Measurements from ENCODE around the gene ARID1B. TPM values are rescaled to one million over a fixed set of nuclear protein-coding genes. Genes with fewer than 3 reads are reported as not detected.

Gene ARID1B
- total RNA-seq, 1 experiment from 2014 or later: 35.6 TPM

GRCh38 chr6:157056275-157056674 is 279.1 kb downstream of the ARID1B start:
- H4K20me1 ChIP-seq (ENCODE audit: insufficient read depth): no peaks in the 10 kb centered on the region; the same call in 1 of the 2 replicates
- no TSS peak for BruUV-seq (replicated peaks)
- TF ChIP-seq SIN3A (IDR thresholded peaks at IDR 0.05; ENCODE audit: low read depth): no peak
- TF ChIP-seq JUND (IDR thresholded peaks at IDR 0.05): no peak
- TF ChIP-seq SP1 (IDR thresholded peaks at IDR 0.05; ENCODE audit: low read depth): no peak
- no peak for TF ChIP-seq REST (IDR thresholded peaks at IDR 0.05; ENCODE audit: low read depth)
- TF ChIP-seq POLR2AphosphoS5 (IDR thresholded peaks at IDR 0.05; ENCODE audit: low read depth, low read length): no peak
- TF ChIP-seq MAX (IDR thresholded peaks at IDR 0.05): no peak
- TF ChIP-seq ZBTB33 (IDR thresholded peaks at IDR 0.05; ENCODE audit: extremely low read depth, insufficient replicate concordance, low read length): no peak
- no peak for TF ChIP-seq POLR2A (IDR thresholded peaks at IDR 0.05; ENCODE audit: borderline replicate concordance, extremely low read depth, insufficient read depth, insufficient read length)
- no peak for TF ChIP-seq YY1 (IDR thresholded peaks at IDR 0.05; ENCODE audit: extremely low read depth, insufficient replicate concordance, low read depth, low read length)
- TF ChIP-seq ZFX (IDR thresholded peaks at IDR 0.05): no peak
- TF ChIP-seq EZH2 (IDR thresholded peaks at IDR 0.05): no peak
- no peak for TF ChIP-seq CTCF (IDR thresholded peaks at IDR 0.05 in 2 of 3, conservative IDR thresholded peaks at IDR 0.05 in 1 of 3; ENCODE audit: borderline replicate concordance in 1 of 3, insufficient read depth in 1 of 3, low read depth in 2 of 3, low read length in 2 of 3)
- TF ChIP-seq ELF1 (IDR thresholded peaks at IDR 0.05; ENCODE audit: borderline replicate concordance, low read depth): no peak
- no peak overlapping the region for H3K4me2 ChIP-seq (ENCODE audit: low read length)
- H2AFZ ChIP-seq (ENCODE audit: low read depth, low read length, poor library complexity, severe bottlenecking): no peak overlapping the region
- DNase-seq (ENCODE audit: low read depth, low spot score) (no peak), ATAC-seq (no peak)
- no peaks in the 10 kb centered on the region for H3K9me2 ChIP-seq (ENCODE audit: insufficient read depth)
- no peak overlapping the region for H3K9ac ChIP-seq (ENCODE audit: low read length)
- H3K36me3 ChIP-seq (ENCODE audit: control insufficient read depth in 1 of 2, insufficient read depth in 2 of 2, low read length in 2 of 2): no peaks in the 10 kb centered on the region
- H3K4me1 ChIP-seq (ENCODE audit: control insufficient read depth in 1 of 2, insufficient read depth in 2 of 2, low read length in 2 of 2): no peaks in the 10 kb centered on the region
- CTCF ChIA-PET: interaction anchor here (3.0 kb wide), 1 partner anchor 10 kb away, joined by 18 read pairs; no protein-coding TSS in a partner anchor
- no peaks in the 10 kb centered on the region for H3K79me2 ChIP-seq (ENCODE audit: insufficient read depth, low read length)
- RAD21 ChIA-PET (ENCODE audit: low non-redundant PET in 1 of 2, low total read pairs in 2 of 2, uncharacterized antibody in 2 of 2, unreplicated experiment in 2 of 2): no interaction called here
- POLR2A ChIA-PET: no interaction called here
- H3K27me3 ChIP-seq (ENCODE audit: insufficient read depth, low read length): no peaks in the 10 kb centered on the region
- no peak overlapping the region for H3K27ac ChIP-seq (ENCODE audit: low read depth, low read length)
- H3K4me3 ChIP-seq (replicated peaks in 1 of 2; ENCODE audit: low read depth in 1 of 2, low read length in 2 of 2): no peak overlapping the region
- H3K9me3 ChIP-seq (ENCODE audit: control insufficient read depth in 1 of 2, insufficient read depth in 1 of 2, low read depth in 1 of 2, low read length in 2 of 2): no peaks in the 10 kb centered on the region
- intact Hi-C loops (cut with micrococcal nuclease): no loop called here
